Hepatocyte (in vitro differentiated cells): ENCODE results near the gene RSAD1. TPM values are rescaled to one million over a fixed set of nuclear protein-coding genes. Genes with fewer than 3 reads are reported as not detected.

Experiments
- DNase-seq: peaks from one replicate; pipeline ENCODE4 v3.0.0-alpha.2; 2016; ENCODE audit warnings: low spot score
- H2AFZ ChIP-seq: fragments of 200-600 bp; sonication (generic); 2 replicates; pipeline ENCODE4 v1.6.0; 2016; ENCODE audit warnings: antibody characterized with exemption, mild to moderate bottlenecking
- H3K27ac ChIP-seq: fragments of 200-600 bp; sonication (generic); 2 replicates; pipeline ENCODE4 v1.5.1; 2016; ENCODE audit warnings: mild to moderate bottlenecking
- H3K27me3 ChIP-seq: fragments of 200-600 bp; sonication (generic); 2 replicates; pipeline ENCODE4 v1.6.1; 2016
- H3K36me3 ChIP-seq: fragments of 200-600 bp; sonication (generic); replicated peaks from 2 replicates; pipeline ENCODE4 v1.5.1; 2016; ENCODE audit warnings: low read depth; ENCODE audit not compliant: insufficient read depth
- H3K4me1 ChIP-seq: fragments of 200-600 bp; sonication (generic); 2 replicates; pipeline ENCODE4 v1.5.1; 2016; ENCODE audit warnings: mild to moderate bottlenecking, moderate library complexity; ENCODE audit not compliant: insufficient read depth
- H3K4me2 ChIP-seq: fragments of 200-600 bp; sonication (generic); 2 replicates; pipeline ENCODE4 v1.6.0; 2016
- H3K4me3 ChIP-seq: fragments of 200-600 bp; sonication (generic); 2 replicates; pipeline ENCODE4 v1.5.1; 2016; ENCODE audit warnings: mild to moderate bottlenecking
- H3K79me2 ChIP-seq: fragments of 200-600 bp; sonication (generic); 2 replicates; pipeline ENCODE4 v1.6.0; 2017; ENCODE audit warnings: mild to moderate bottlenecking
- H3K9me2 ChIP-seq: fragments of 200-600 bp; sonication (generic); replicated peaks from 2 replicates; pipeline ENCODE4 v1.6.0; 2017; ENCODE audit warnings: mild to moderate bottlenecking; ENCODE audit not compliant: insufficient read depth
- H3K9me3 ChIP-seq: fragments of 200-600 bp; sonication (generic); 2 replicates; pipeline ENCODE4 v1.5.1; 2016; ENCODE audit warnings: low read depth, mild to moderate bottlenecking
- H4K20me1 ChIP-seq: fragments of 200-600 bp; sonication (generic); 2 replicates; pipeline ENCODE4 v1.6.0; 2016; ENCODE audit warnings: mild to moderate bottlenecking; ENCODE audit not compliant: insufficient read depth, poor library complexity, severe bottlenecking
- CTCF ChIP-seq: fragments of 200-600 bp; sonication (generic); IDR thresholded peaks from 2 replicates; pipeline ENCODE4 v1.5.1; 2016; ENCODE audit warnings: antibody characterized with exemption, mild to moderate bottlenecking; ENCODE audit not compliant: poor library complexity
- EZH2 ChIP-seq: fragments of 200-600 bp; sonication (generic); IDR thresholded peaks from 2 replicates; pipeline ENCODE4 v1.6.1; 2016; ENCODE audit warnings: antibody characterized with exemption, mild to moderate bottlenecking, borderline replicate concordance
- EZH2phosphoT487 ChIP-seq: fragments of 200-600 bp; sonication (generic); IDR thresholded peaks from one replicate; pipeline ENCODE4 v1.6.1; 2018; ENCODE audit warnings: antibody characterized with exemption, mild to moderate bottlenecking, low read depth, moderate library complexity; ENCODE audit not compliant: unreplicated experiment, severe bottlenecking
- WGBS: methylation state at CpG from one replicate; pipeline ENCODE4 v1.1.6; 2016; ENCODE audit warnings: low lambda C conversion rate; ENCODE audit errors: missing lambda C conversion rate; 5-methylcytosine and 5-hydroxymethylcytosine counted together
- polyA plus RNA-seq: library from polyadenylated mRNA; unstranded; fragments of >200 nt; fragmentation: Nextera tagmentation; extraction: Ambion mirVana; gene quantifications from 2 replicates; pipeline ENCODE4 v1.2.1, GENCODE V29; 2016
- total RNA-seq: library from RNA; depleted of rRNA; stranded (reverse); fragments of >200 nt; gene quantifications from 2 replicates; pipeline ENCODE4 v1.2.3, GENCODE V29; 2014

RSAD1 gene
- total and polyA plus RNA-seq, 2 experiments from 2014 or later = 28.6 to 44.2 TPM

GRCh38 chr17:50440838-50441829 lies 37.5 kb upstream of the RSAD1 start:
- no peaks in the 10 kb centered on the region for H3K9me2 ChIP-seq
- no peak for DNase-seq
- peaks cover 45% of the 10 kb centered on the region for H3K4me1 ChIP-seq
- peak overlapping the region; percentile 42 for H3K4me2 ChIP-seq
- no peaks in the 10 kb centered on the region for H3K9me3 ChIP-seq
- no peak overlapping the region for H3K4me3 ChIP-seq
- H4K20me1 ChIP-seq = no peaks in the 10 kb centered on the region
- H3K27ac ChIP-seq = peak overlapping the region; percentile 59
- no peaks in the 10 kb centered on the region for H3K27me3 ChIP-seq
- H2AFZ ChIP-seq = no peak overlapping the region
- H3K36me3 ChIP-seq = no peaks in the 10 kb centered on the region
- H3K79me2 ChIP-seq = peaks cover 43% of the 10 kb centered on the region
- TF ChIP-seq CTCF = no peak
- no peak for TF ChIP-seq EZH2
- no peak for TF ChIP-seq EZH2phosphoT487
- 91% methylated on average over 10 of the region's 10 CpGs for WGBS

GRCh38 chr17:50443505-50443974 lies 35.1 kb upstream of the RSAD1 start:
- peaks cover 53% of the 10 kb centered on the region for H3K4me1 ChIP-seq
- H3K9me3 ChIP-seq = no peaks in the 10 kb centered on the region
- H3K27ac ChIP-seq = peak overlapping the region; percentile 73
- no peaks in the 10 kb centered on the region for H3K27me3 ChIP-seq
- TF ChIP-seq EZH2phosphoT487 (no peak), EZH2 (no peak), CTCF (no peak)
- peaks cover 46% of the 10 kb centered on the region for H3K79me2 ChIP-seq
- 17% methylated on average over 3 of the region's 3 CpGs for WGBS
- no peak overlapping the region for H2AFZ ChIP-seq
- H3K4me2 ChIP-seq = peak overlapping the region; percentile 67
- H4K20me1 ChIP-seq = no peaks in the 10 kb centered on the region
- no peaks in the 10 kb centered on the region for H3K36me3 ChIP-seq
- no peak overlapping the region for H3K4me3 ChIP-seq
- no peaks in the 10 kb centered on the region for H3K9me2 ChIP-seq
- no peak for DNase-seq

- TF ChIP-seq EZH2phosphoT487 (no peak), EZH2 (no peak), CTCF (no peak)
- Histone ChIP-seq H3K79me2 (peaks cover 36% of the 10 kb centered on the region), H3K9me3 (no peaks in the 10 kb centered on the region), H4K20me1 (no peaks in the 10 kb centered on the region), H3K36me3 (no peaks in the 10 kb centered on the region), H2AFZ (no peak overlapping the region), H3K27ac (no peak overlapping the region), H3K4me1 (peaks cover 51% of the 10 kb centered on the region), H3K9me2 (no peaks in the 10 kb centered on the region), H3K4me2 (no peak overlapping the region), H3K4me3 (no peak overlapping the region), H3K27me3 (no peaks in the 10 kb centered on the region)
- DNase-seq = no peak
- 80% methylated on average over 6 of the region's 6 CpGs for WGBS
Observed at GRCh38 chr17:50444841-50445715, 33.6 kb upstream of the RSAD1 start.
